Loucy (cell line): ENCODE data around the gene PPAN.

Source experiments
- CTCF ChIP-seq: fragments of 200-600 bp; sonication (generic); conservative IDR thresholded peaks from 2 replicates; pipeline ENCODE4 v1.5.1; 2014; ENCODE audit warnings: mild to moderate bottlenecking, antibody characterized with exemption, low read length
- EZH2phosphoT487 ChIP-seq: fragments of 200-600 bp; IDR thresholded peaks from 2 replicates; pipeline ENCODE4 v1.6.1; 2018; ENCODE audit warnings: antibody characterized with exemption, mild to moderate bottlenecking, moderate library complexity, borderline replicate concordance

GRCh38 chr19:10084803-10085202 is 21.4 kb upstream of the PPAN start:
- no peak for TF ChIP-seq CTCF
- TF ChIP-seq EZH2phosphoT487 = no peak
